Keratinocyte (primary cell): ENCODE results near the gene KLHL9. TPM values are rescaled to one million over a fixed set of nuclear protein-coding genes. Genes with fewer than 3 reads are reported as not detected.

Experiments used
- DNase-seq: peaks from one replicate; pipeline ENCODE4 v3.0.0-alpha.2; 2011; ENCODE audit warnings: low read depth, missing footprints, low spot score
- FAIRE-seq: peaks from 2 replicates; lab custom pipeline; 2011; peaks lifted over from hg19 to GRCh38; lab: Jason Lieb, UNC
- H2AFZ ChIP-seq: 2 replicates; pipeline ENCODE4 v1.6.0; 2012; ENCODE audit warnings: low read length, control low read depth, inconsistent platforms; ENCODE audit not compliant: control insufficient read depth
- H3K27ac ChIP-seq: 2 replicates; pipeline ENCODE4 v1.5.1; 2011; ENCODE audit warnings: low read length; ENCODE audit not compliant: control insufficient read depth, insufficient read depth
- H3K27me3 ChIP-seq: 3 replicates; pipeline ENCODE4 v1.6.0; 2011; ENCODE audit warnings: low read length; ENCODE audit not compliant: control insufficient read depth, insufficient read depth; ENCODE audit errors: extremely low read depth
- H3K36me3 ChIP-seq, 2 experiments: 2 replicates in 1 of 2; 3 replicates in 1 of 2; pipeline ENCODE4 v1.5.1; 2011; ENCODE audit warnings: low read length in 2 of 2, mild to moderate bottlenecking in 1 of 2; ENCODE audit not compliant: control insufficient read depth in 2 of 2, insufficient read depth in 2 of 2; ENCODE audit errors: extremely low read depth in 1 of 2
- H3K4me1 ChIP-seq: 3 replicates; pipeline ENCODE4 v1.5.1; 2011; ENCODE audit warnings: low read length; ENCODE audit not compliant: control insufficient read depth, insufficient read depth; ENCODE audit errors: extremely low read depth
- H3K4me2 ChIP-seq: 3 replicates; pipeline ENCODE4 v1.6.0; 2011; ENCODE audit warnings: low read depth, low read length; ENCODE audit not compliant: control insufficient read depth, insufficient read depth; ENCODE audit errors: extremely low read depth
- H3K4me3 ChIP-seq, 3 experiments: fragments of 200-600 bp in 1 of 3; sonication (generic) in 1 of 3; 2 replicates in 2 of 3; 3 replicates in 1 of 3; pipeline ENCODE4 v1.5.1; 2011 to 2016; ENCODE audit warnings: low read length in 3 of 3, mild to moderate bottlenecking in 3 of 3, control low read depth in 2 of 3, inconsistent platforms in 1 of 3, low read depth in 1 of 3, mixed read lengths in 1 of 3, mixed run types in 1 of 3, moderate library complexity in 1 of 3; ENCODE audit not compliant: control insufficient read depth in 2 of 3, insufficient read depth in 2 of 3; ENCODE audit errors: extremely low read depth in 1 of 3
- H3K79me2 ChIP-seq: 2 replicates; pipeline ENCODE4 v1.6.0; 2012; ENCODE audit warnings: low read length; ENCODE audit not compliant: control insufficient read depth, insufficient read depth
- H3K9ac ChIP-seq: 3 replicates; pipeline ENCODE4 v1.6.0; 2011; ENCODE audit warnings: low read length; ENCODE audit not compliant: control insufficient read depth, insufficient read depth; ENCODE audit errors: extremely low read depth
- H3K9me1 ChIP-seq: 3 replicates; pipeline ENCODE4 v1.6.0; 2011; ENCODE audit warnings: low read length; ENCODE audit not compliant: control insufficient read depth, insufficient read depth; ENCODE audit errors: extremely low read depth
- H3K9me3 ChIP-seq: 2 replicates; pipeline ENCODE4 v1.5.1; 2012; ENCODE audit warnings: low read depth, low read length; ENCODE audit not compliant: control insufficient read depth
- H4K20me1 ChIP-seq: 3 replicates; pipeline ENCODE4 v1.6.0; 2011; ENCODE audit warnings: low read length; ENCODE audit not compliant: control insufficient read depth, insufficient read depth; ENCODE audit errors: extremely low read depth
- CTCF ChIP-seq, 3 experiments: IDR thresholded peaks in 1 of 3; conservative IDR thresholded peaks in 1 of 3; optimal IDR thresholded peaks in 1 of 3; 2 replicates in 2 of 3; 3 replicates in 1 of 3; pipeline versions ENCODE3 to v1.5.1; 2011; ENCODE audit warnings: low read length in 3 of 3, mild to moderate bottlenecking in 3 of 3, moderate library complexity in 2 of 3, control low read depth in 1 of 3, inconsistent platforms in 1 of 3; ENCODE audit not compliant: insufficient read depth in 2 of 3; ENCODE audit errors: extremely low read depth in 1 of 3
- EZH2 ChIP-seq: IDR thresholded peaks from one replicate; pipeline ENCODE4 v1.6.1; 2012; ENCODE audit warnings: inconsistent platforms, mild to moderate bottlenecking, low read length, moderate library complexity
- dilution Hi-C: fragments of 300-500 bp; cut with MboI; formaldehyde crosslinking; loops from one replicate; pipeline ENCODE4 v1.7.0; 2020; ENCODE audit warnings: low sequenced_read_pairs; ENCODE audit not compliant: extremely low pct_ligation_motif_present
- polyA plus RNA-seq, 5 experiments: library from polyadenylated mRNA; depleted of rRNA in 3 of 5; stranded (reverse) in 3 of 5; stranded (forward) in 1 of 5; unstranded in 1 of 5; fragments of >200 nt; gene quantifications; 1 replicate in 1 of 5; 2 replicates in 3 of 5; 3 replicates in 1 of 5; pipeline versions ENCODE4 v1.2.1 to v1.2.3, GENCODE V29; 2011 to 2012; ENCODE audit warnings: missing spikeins in 2 of 5, low read depth in 1 of 5, low replicate concordance in 1 of 5

Gene KLHL9
- polyA plus RNA-seq, 1 donor (not counting 4 experiments of a cell fraction or from before 2014, with no cell fraction given): 18.7 TPM

DNA sequence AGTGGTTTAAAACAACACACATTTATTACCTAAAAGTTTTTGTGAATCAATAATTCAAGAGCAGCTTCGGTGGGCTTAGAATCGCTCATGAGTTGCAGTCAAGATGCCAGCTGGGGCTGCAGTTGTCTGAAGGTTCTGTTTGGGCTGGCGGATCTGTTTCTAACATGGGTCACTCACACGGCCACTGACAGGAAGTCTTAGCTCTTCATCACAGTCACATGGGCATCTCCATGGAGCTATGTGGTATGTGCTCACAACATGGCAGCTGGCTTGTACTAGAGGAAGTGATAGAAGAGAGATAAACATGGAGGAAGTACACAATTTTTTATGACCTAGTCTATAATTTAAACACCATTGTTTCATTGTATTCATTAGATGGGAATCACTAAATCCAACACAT lies 11.2 kb downstream of the KLHL9 start:
- no peaks in the 10 kb centered on the region for H3K27me3 ChIP-seq
- H3K4me2 ChIP-seq: no peak overlapping the region
- H3K9me1 ChIP-seq: no peaks in the 10 kb centered on the region
- FAIRE-seq (no peak), DNase-seq (no peak)
- H3K4me1 ChIP-seq: no peaks in the 10 kb centered on the region
- dilution Hi-C loops: no loop called here
- no peak overlapping the region for H2AFZ ChIP-seq
- H3K79me2 ChIP-seq: peaks cover 13% of the 10 kb centered on the region
- no peak overlapping the region for H3K9ac ChIP-seq
- no peak overlapping the region for H3K4me3 ChIP-seq
- no peak overlapping the region for H3K27ac ChIP-seq
- no peaks in the 10 kb centered on the region for H3K9me3 ChIP-seq
- TF ChIP-seq CTCF (optimal IDR thresholded peaks at IDR 0.05 in 1 of 3, IDR thresholded peaks at IDR 0.05 in 1 of 3, conservative IDR thresholded peaks at IDR 0.05 in 1 of 3; ENCODE audit: extremely low read depth in 1 of 3, insufficient read depth in 2 of 3, low read length in 3 of 3) (no peak), EZH2 (no peak)
- no peaks in the 10 kb centered on the region for H4K20me1 ChIP-seq
- peaks cover 5% of the 10 kb centered on the region in 2 experiments for H3K36me3 ChIP-seq

DNA sequence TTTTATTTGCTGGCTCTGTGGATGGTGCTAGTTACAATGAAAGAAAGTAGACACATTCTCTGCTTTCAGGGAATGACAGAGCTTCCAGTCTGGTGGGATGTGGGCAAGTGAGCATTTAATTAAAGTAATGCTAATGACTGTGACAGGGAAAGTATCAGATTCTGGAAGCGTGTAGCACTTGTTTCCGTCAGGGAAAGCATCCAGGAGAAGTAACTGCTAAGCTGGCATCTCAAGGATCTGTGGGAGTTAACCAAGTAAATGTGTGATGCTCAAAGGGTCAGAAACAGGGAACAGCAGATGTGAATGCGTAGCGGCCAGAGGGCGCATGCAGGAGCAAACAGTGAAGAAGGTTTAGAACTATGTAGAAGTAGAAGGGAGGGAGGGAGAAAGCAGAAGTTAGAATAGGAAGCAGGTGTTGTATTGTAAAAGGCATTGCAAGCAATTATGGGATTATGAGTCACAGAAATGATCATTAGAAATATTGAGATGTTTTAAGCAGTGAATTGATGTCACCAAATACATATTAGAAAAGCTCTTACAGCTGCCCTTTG lies 12.2 kb downstream of the KLHL9 start:
- no peaks in the 10 kb centered on the region for H3K27me3 ChIP-seq
- dilution Hi-C loops: no loop called here

More for the DNA sequence above, 12.2 kb downstream of the KLHL9 start:
- H3K79me2 ChIP-seq: peaks cover 4% of the 10 kb centered on the region
- no peak overlapping the region for H3K27ac ChIP-seq
- no peak overlapping the region for H3K4me3 ChIP-seq
- H2AFZ ChIP-seq: no peak overlapping the region
- FAIRE-seq: no peak
- DNase-seq: no peak
- H3K9ac ChIP-seq: no peak overlapping the region
- H3K9me3 ChIP-seq: no peaks in the 10 kb centered on the region
- H3K36me3 ChIP-seq: peaks cover 5% of the 10 kb centered on the region in 2 experiments
- peaks cover 3% of the 10 kb centered on the region for H3K4me1 ChIP-seq
- no peaks in the 10 kb centered on the region for H3K9me1 ChIP-seq
- H3K4me2 ChIP-seq: no peak overlapping the region
- no peaks in the 10 kb centered on the region for H4K20me1 ChIP-seq
- TF ChIP-seq EZH2: no peak
- TF ChIP-seq CTCF (optimal IDR thresholded peaks at IDR 0.05 in 1 of 3, IDR thresholded peaks at IDR 0.05 in 1 of 3, conservative IDR thresholded peaks at IDR 0.05 in 1 of 3; ENCODE audit: extremely low read depth in 1 of 3, insufficient read depth in 2 of 3, low read length in 3 of 3): no peak
